IPS-18c (cell line): Measurements from ENCODE around the gene CHML.

Experiments
- H3K4me3 ChIP-seq: 2 replicates; pipeline ENCODE4 v1.7.0; 2013; ENCODE audit warnings: low read depth, mild to moderate bottlenecking, low read length, moderate library complexity; ENCODE audit not compliant: insufficient read depth
- H3K9me3 ChIP-seq: one replicate; pipeline ENCODE4 v1.6.1; 2013; ENCODE audit warnings: mild to moderate bottlenecking, low read length, moderate library complexity; ENCODE audit not compliant: control insufficient read depth, insufficient read depth

CHML gene

DNA sequence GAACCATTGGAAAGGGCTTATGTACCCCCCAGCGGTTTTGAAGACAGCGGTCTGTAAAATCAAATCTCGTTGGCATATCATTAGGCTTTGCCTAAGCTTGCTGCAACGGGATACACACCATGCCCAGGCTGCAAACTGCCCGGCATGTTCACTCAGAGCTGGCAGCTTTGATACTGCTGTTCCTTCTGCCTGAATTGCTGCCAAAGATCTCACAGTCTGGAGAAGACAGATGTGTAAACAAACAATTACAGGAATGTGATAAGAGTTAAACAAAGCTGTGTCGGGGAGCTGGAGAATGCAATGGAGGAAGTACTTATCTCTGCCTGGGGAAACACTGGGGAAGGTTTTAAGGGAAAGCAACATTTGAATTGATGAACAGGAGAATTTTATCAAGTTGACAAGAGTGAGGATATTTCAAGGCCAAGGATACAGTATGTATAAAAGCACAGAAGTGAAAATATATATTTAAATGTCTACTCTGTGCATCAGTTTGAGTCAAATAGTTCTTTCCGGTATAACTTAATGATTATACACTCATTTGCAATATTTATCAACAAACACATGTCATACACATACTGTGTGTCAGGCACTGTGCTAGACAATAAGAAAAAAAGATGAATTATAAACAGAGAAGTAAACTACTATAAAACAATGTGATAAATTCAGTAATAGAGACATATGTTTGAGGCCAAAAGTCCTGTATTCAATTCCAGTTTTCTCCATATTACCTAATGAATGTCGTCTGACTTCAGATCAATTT, 29.9 kb downstream of the CHML start:
- H3K9me3 ChIP-seq, result no peaks in the 10 kb centered on the region
- H3K4me3 ChIP-seq, result no peak overlapping the region

DNA sequence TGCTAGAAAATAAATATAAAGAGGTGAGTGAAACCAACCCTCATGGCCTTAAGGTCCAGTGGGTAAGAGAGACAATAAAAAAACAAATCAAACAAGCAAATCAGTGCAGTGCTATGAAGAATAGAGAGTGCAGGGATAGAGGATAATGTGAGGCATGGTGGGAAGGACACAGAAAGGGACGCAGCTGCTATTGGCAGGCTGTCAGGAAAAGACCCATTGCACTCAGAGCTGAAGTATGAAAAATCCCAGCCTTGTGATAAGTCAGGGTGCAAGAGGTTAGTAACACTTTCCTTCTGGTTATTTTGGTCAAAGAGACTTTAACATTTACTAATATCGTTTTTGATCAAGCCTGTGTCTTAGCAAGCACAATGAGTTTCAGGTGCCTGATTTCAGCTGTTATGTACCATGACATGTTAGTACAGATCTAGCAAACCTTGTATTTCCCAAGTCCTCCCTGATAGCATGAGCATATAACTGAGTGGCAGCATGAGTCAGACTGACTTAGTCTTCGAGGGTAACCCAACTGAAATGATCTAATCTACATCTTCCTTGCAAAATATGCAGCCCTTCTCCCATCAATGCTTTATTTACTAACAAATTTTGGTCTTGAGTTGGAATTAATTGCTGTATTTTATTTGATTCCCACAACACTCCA, 31.7 kb downstream of the CHML start:
- Histone ChIP-seq H3K4me3 (no peak overlapping the region), H3K9me3 (no peaks in the 10 kb centered on the region)

DNA sequence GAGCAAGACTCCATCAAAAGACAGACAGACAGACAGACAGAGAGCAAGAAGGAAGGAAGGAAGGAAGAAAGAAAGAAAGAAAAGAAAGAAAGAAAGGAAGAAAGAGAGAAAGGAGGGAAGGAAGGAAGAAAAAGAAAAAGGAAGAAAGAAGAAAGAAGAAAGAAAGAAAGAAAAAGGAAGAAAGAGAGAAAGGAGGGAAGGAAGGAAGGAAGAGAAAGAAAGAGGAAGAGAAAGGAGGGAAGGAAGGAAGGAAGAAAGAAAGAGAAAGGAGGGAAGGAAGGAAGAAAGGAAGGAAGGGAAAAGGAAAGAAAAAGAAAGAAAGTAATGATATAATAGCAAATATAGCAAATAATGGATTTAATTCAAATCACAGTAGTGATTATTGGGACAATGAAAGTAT, 32.7 kb downstream of the CHML start:
- no peak overlapping the region for H3K4me3 ChIP-seq
- no peaks in the 10 kb centered on the region for H3K9me3 ChIP-seq

DNA sequence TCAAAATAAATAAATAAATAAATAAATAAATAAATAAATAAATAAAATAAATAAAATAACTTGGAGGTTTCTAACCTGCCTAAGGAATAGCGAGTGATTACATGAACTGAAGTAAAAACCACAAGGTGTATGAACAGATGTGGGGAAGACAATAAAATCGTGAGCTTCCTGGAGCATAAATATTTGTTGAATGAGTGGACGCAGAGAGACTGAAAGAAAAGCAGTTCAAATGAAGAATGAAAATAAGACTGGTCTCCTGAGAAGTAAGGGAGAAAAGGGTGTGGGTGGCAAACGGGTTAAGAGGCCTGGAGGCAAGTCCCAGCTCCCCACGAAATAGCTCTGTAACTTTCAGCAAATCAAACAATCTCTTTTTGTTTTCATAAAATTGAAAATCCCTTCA, 33.6 kb downstream of the CHML start:
- Histone ChIP-seq H3K4me3 (no peak overlapping the region), H3K9me3 (no peaks in the 10 kb centered on the region)

DNA sequence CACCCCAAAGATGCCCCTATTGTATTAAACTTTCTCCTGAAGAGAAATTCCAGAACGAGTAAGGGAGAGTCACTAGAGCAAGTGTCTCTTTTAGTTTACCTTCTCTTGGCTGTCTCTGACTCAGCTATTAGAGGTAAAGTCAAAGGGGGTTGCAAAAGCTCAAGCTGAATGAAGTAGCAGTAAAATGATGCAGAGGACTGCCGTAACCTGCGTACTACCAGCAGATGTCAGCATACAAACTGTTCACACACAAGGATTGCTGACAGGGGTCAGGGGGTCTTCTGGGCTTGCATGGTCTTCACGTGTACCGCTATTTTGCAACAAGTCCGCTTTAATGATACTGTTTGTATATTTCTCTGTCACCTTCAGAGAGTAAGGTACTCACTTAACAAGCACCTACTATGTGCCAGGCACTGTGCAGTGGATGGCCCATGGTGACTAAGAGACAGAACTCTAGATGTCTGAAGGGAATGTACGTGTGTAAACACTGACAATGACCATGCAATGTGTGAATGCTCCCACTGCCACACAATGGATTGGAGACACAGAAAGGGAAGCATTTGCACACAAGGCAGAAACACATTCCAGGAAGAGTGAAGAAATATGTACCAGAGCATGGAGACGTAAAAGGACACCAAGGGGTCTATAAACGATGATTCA, 34.9 kb downstream of the CHML start:
- H3K9me3 ChIP-seq, result no peaks in the 10 kb centered on the region
- no peak overlapping the region for H3K4me3 ChIP-seq

DNA sequence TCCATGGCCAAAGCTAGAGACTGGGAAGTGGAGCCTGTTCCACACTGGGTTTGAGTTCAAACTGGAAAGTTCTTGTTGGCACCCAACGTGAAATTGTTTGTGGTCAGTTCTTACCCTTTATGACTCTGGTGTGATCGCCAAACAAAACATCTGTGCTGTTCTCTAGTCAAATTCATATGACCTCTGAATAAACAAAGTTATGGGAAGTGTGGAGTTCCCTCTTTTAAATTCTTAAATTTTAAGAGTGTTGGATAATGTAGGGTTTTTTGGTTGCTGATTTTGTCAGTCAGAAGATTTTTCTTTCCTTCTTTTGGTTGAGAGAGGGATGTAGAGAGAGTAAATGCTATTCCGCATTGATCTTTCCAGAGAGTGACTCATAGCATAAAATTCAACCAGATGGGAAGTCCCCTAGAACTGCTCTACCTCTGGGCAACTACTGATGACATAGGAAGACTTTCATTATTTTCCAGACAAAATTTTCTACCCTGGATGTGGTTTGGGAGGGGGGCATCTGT, 36.4 kb downstream of the CHML start:
- Histone ChIP-seq H3K4me3 (no peak overlapping the region), H3K9me3 (no peaks in the 10 kb centered on the region)

DNA sequence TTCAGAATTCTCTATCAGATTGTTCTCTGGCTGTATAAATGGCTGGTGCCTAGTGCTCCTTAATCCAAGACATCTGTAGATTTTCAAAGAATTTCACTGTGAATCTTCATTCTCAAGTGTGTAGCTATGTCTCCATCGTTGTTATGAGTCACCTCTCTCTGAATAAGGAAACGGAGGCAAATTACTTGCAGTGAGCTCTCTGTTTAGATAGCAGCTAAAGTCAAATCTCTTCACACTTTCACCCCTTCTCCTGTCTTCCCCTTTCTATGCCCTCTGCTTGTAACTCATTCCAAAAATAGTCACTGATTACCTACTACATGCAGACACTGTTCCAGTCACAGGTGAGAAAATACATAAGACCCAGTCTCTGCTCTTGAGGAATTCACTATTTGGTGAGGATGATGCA, 39.7 kb downstream of the CHML start:
- H3K9me3 ChIP-seq, result no peaks in the 10 kb centered on the region
- no peak overlapping the region for H3K4me3 ChIP-seq

DNA sequence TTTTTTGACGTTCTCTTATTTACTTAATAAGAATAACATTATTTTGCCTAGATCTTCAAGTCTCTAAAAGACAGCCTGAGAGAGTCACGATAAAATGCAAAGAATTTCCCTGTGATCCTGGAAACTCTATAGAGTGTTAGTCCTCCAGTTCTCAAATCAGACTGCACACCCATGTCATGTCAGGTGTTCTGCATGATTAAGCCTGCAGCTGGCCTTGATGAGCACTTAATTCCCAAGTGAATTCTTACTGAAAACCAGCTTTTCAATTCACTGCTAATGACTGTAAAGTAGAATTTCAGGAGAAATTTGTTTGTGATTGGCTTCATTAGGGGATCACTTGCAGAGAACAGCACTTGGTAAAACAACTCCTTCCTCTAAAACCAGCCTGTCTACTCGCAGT, 41.9 kb downstream of the CHML start:
- H3K9me3 ChIP-seq, result no peaks in the 10 kb centered on the region
- H3K4me3 ChIP-seq, result no peak overlapping the region

DNA sequence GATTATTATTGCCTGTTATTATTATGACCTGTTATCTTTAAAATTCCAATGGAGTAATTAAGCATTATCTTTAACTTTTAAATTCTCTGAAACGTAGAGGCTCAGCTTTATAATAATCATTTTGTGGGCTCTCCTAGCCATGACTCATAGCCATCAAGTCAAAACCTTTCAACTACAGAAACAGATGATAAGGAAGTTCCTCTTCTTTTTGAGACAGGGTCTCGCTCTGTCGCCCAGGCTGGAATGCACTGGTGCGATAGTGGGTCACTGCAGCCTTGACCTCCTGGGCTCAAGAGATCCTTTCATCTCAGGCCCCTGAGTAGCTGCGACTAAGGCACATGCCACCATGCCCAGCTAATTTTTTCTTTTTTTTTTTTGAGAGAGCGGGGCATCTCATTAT, 43.5 kb downstream of the CHML start:
- Histone ChIP-seq H3K4me3 (no peak overlapping the region), H3K9me3 (no peaks in the 10 kb centered on the region)

DNA sequence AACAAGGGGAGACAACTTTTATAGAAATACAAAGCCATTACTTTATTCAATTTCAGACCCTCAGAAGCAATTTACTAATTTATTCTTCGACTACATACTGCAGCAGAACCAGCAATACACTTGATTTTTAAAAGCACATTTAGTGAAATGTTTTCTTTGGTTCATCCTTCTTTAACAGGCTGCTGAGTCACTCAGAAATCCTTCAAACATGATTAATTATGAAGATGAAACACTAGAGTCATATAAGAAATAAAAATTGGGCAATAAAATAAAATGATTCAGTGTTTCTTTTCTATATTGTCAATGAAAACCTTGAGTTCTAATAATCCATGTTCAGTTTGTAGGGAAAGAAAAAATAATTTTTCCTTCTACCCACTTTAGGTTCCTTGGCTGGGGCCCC, 47.0 kb downstream of the CHML start:
- no peaks in the 10 kb centered on the region for H3K9me3 ChIP-seq
- no peak overlapping the region for H3K4me3 ChIP-seq

DNA sequence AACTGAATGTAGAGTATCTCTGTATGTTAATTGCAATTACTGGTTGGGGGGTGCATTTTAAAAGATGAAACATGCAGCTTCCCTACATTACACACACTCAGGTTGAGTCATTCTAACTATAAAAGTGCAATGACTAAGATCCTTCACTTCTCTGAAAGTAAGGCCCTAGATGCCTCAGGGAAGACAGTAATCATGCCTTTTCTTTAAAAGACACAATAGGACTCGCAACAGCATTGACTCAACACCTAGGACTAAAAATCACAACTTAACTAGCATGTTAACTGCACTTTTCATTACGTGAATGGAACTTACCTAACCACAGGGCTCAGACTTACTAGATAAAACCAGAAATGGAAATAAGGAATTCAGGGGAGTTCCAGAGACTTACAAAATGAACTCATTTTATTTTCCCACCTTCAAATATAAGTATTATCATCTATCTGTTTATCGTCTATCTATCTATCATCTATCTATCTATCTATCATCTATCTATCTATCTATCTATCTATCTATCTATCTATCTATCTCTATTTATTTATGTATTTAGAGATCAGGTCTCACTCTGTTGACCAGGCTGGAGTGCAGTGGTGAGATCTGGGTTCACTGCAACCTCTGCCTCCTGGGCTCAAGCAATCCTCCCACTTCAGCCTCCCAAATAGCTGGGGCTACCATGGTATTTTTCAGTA, 47.8 kb downstream of the CHML start:
- H3K9me3 ChIP-seq, result no peaks in the 10 kb centered on the region
- no peak overlapping the region for H3K4me3 ChIP-seq

DNA sequence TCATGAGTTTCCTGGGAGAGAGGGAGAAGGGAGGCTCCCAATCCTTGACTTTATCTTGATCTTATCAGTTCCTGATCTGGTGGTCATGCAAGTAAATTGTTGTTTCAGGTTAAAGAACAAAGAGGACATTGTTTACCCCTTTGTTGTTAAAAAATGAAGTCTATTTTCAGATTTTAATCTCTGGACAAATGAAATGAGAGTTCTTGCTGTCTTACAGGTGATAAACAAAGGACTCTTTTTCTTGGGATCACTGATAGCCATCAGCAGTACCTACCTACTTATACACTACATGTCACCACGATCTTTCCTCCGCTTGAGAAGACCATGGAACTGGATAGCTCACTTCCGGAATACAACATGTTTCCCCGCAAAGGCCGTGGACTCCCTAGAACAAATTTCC, 48.4 kb downstream of the CHML start:
- H3K9me3 ChIP-seq, result no peaks in the 10 kb centered on the region

DNA sequence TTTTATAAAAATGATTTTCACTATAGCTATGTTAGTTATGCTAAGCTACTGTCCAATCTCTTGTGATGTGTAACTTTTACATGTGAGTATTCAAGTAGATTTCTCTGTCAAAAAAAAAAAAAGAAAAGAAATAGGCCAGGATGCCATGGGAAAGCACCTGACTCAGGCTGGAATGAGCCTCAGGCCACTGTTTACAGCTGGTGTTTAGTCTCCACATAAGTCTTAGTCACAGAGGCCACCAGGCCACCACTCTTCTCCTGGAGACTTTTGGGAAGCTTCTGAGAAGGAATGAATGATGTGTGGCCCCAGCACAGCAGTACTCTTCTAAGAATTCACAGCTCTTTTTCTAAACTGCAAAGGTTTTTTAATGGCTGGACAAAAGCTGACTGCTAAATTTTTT, 48.9 kb downstream of the CHML start:
- no peak overlapping the region for H3K4me3 ChIP-seq
- no peaks in the 10 kb centered on the region for H3K9me3 ChIP-seq

More for the DNA sequence above, 48.4 kb downstream of the CHML start:
- no peak overlapping the region for H3K4me3 ChIP-seq

DNA sequence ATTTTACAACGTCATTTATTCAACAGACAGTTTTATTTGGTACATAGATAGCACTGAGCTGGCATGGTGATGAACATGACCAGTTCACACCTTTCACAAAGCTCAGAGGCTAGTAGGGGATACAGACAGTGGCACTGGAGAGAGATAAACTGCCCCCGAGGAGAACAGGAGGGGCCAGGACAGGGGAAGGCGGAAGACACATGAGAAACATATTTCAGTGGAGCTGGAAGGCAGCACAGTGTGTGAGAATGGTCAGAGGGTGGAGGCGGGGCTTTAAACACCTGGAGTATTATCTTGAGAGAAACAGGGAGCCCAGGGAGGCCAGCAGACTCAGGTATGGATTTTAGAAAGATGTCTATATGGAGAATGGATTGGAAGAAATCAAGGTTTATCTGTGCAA, 49.5 kb downstream of the CHML start:
- no peaks in the 10 kb centered on the region for H3K9me3 ChIP-seq
- H3K4me3 ChIP-seq, result no peak overlapping the region
